Gastroesophageal sphincter (tissue), 3 donors: ENCODE measurements around the gene MYO9B.

ENCODE experiments used
- CTCF ChIP-seq, 4 experiments: fragments of 200-600 bp in 2 of 4; fragments of 450-650 bp in 2 of 4; sonication (generic) in 1 of 4; IDR thresholded peaks; one replicate each; pipeline ENCODE4 v1.5.1; 2017 to 2019; ENCODE audit warnings: antibody characterized with exemption in 4 of 4, mild to moderate bottlenecking in 2 of 4, moderate library complexity in 2 of 4
- EP300 ChIP-seq: sonication (generic); formaldehyde crosslinking; IDR thresholded peaks from one replicate; pipeline ENCODE4 v1.6.1; 2017; ENCODE audit warnings: antibody characterized with exemption, mild to moderate bottlenecking
- POLR2A ChIP-seq, 2 donors: fragments of 450-650 bp; IDR thresholded peaks; one replicate each; pipeline ENCODE4 v1.6.1; 2017; ENCODE audit warnings: antibody characterized with exemption in 2 of 2, mild to moderate bottlenecking in 2 of 2, moderate library complexity in 1 of 2
- POLR2AphosphoS5 ChIP-seq: sonication (generic); formaldehyde crosslinking; IDR thresholded peaks from one replicate; pipeline ENCODE4 v1.6.1; 2017; ENCODE audit warnings: antibody characterized with exemption

- no peak for TF ChIP-seq CTCF (IDR thresholded peaks at IDR 0.05)
- no peak for TF ChIP-seq EP300
- no peak for TF ChIP-seq POLR2AphosphoS5
- no peak for TF ChIP-seq POLR2A (IDR thresholded peaks at IDR 0.05)
These were observed 14.8 kb upstream of the MYO9B start for GRCh38 chr19:17060802-17061201.
